NCI-H2107 treated with DMSO at 0.1 percent for 48 hours (cell line): ENCODE results near the gene UBE2D3.

Experiments
- DNase-seq: peaks from one replicate; lab custom pipeline; 2025; ENCODE audit not compliant: unreplicated experiment; lab: John Stamatoyannopoulos, UW

UBE2D3 gene

GRCh38 chr4:102792361-102792936, 34.9 kb downstream of the UBE2D3 start:
- DNase-seq: no peak

DNA sequence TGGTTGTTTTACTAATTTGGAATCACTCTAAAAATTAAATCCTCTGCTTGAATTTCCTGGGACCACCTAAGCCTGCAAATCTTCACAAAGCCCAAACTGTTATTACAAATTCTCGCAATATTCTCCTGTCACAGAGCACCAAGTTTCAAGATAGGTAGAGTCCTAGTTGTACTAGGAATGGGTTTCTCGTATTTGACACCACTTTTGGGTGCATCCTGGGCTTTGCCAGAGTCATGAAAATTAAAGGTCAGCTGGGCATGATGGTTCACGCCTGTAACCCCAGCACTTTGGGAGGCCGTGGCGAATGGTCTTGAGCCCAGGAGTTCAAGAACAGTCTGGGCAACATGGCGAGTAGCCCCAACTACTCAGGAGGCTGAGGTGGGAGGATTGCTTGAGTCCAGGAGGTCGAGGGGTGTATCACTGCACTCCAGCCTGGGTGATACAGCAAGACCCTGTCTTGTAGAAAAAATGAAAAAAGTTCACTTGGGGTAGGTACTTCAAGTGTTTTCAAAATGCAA, 36.0 kb downstream of the UBE2D3 start:
- DNase-seq: no peak

DNA sequence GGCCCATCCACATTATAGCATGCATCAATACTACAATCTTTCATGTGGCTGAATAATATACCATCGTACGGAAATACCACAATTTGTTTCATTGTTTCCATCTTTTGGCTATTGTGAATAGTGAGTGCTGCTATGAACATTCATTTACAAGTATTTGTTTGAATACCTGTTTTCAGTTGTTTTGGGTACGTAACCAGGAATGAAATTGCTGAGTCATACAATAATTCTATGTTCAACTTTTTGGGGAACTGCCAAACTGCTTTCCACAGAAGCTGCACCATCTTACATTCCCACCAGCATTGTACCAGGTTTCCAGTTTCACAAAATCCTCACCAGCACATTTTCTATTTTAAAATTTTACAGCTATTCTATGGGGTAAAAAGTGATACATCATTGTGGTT, 38.0 kb downstream of the UBE2D3 start:
- no peak for DNase-seq

GRCh38 chr4:102787944-102788343, 39.4 kb downstream of the UBE2D3 start:
- no peak for DNase-seq

DNA sequence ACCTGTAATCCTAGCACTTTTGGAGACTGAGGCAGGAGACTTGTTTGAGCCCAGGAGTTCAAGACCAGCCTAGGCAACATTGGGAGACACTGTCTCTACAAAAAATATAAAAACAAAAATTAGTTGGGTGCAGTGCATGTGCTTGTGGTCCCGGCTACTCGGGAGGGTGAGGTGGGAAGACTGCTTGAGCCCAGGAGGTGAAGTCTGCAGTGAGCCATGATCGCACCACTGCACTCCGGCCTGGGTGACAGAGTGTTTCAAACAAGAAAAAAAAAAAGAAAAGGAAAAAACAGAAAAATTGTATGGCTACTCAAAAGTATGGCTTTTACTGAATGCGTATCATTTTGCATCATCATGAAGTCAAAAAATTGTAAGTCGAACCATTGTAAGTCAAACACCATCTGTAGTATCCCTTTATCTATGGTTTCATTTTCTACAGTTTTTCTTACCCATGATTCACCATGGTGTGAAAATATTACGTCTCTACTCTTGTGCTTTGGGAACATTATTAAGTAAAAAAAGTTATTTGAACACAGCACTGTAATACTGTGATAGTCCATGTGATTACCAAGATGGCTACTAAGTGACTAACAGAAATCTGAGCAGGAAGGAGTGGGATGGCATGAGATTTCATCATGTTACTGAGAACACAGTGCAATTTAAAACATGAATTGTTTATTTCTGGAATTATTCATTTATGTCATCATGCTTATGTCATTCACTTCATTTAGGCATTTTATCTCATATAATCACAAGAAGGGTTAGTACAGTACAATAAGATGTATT, 40.1 kb downstream of the UBE2D3 start:
- DNase-seq: no peak

GRCh38 chr4:102786279-102786678, 41.1 kb downstream of the UBE2D3 start:
- no peak for DNase-seq

- no peak for DNase-seq
Measured at GRCh38 chr4:102783006-102783405, 44.3 kb downstream of the UBE2D3 start.

- DNase-seq: no peak
Measured at GRCh38 chr4:102781570-102781969, 45.8 kb downstream of the UBE2D3 start.

- no peak for DNase-seq
Measured at GRCh38 chr4:102780476-102781144, 46.7 kb downstream of the UBE2D3 start.

DNA sequence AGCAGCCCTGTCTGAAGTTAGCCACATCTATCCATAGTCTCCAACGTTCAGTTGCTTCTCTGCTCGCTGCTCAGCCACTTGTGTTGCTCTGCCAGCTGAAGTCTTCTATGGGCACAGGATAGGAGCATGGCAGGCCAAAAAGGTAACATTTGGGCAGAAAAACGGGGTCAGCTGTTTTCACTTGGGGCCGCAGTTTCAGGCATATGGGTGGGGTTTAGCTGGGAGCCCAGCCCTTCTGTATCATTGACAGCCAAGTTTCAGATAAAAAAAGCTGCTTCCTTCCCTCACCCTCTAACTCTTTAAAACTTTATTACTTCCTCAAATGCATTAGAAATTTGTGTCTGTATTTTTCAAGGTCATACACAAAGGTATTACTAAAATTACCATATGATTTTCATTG, 48.1 kb downstream of the UBE2D3 start:
- DNase-seq: no peak

DNA sequence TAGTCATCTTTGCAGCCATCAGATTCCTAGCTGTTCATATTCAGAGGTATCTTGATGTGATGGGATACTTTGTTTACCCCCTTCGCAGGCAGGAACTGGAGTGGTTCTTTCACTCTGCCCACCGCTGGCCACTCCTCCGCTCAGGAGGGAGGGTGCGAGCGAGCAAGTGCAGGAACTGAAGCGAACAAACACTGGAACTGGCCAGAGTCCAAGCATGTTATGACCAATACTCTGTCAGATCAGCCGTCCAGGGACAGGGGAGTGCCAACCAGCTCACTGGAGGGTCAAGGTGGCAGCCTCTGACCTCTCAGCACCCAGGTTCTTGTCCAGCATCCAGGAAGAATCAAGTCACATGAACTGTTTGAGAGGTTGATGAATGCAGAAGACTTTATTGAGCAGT, 48.6 kb downstream of the UBE2D3 start:
- DNase-seq: no peak

GRCh38 chr4:102775805-102776204, 51.5 kb downstream of the UBE2D3 start:
- DNase-seq: no peak

DNA sequence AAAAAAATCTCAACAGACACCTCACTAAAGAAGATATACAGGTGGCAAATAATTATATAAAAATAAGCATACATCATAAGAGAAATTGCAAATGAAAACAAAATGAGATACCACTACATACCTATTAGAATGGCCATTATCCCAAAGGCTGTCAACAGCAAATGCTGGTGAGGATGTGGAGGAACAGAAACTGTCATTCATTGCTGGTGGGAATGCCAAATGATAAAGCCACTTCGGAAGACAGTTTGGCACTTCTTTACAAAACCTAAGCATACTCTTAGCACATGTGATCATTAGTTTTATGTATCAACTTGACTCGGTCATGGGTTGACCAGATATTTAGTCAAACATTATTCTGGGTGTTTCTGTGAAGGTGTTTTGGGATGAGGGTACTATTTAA, 53.1 kb downstream of the UBE2D3 start:
- DNase-seq: no peak

- no peak for DNase-seq
Measured at GRCh38 chr4:102772738-102773340, 54.5 kb downstream of the UBE2D3 start.

GRCh38 chr4:102764901-102765300, 62.5 kb downstream of the UBE2D3 start:
- DNase-seq: no peak

DNA sequence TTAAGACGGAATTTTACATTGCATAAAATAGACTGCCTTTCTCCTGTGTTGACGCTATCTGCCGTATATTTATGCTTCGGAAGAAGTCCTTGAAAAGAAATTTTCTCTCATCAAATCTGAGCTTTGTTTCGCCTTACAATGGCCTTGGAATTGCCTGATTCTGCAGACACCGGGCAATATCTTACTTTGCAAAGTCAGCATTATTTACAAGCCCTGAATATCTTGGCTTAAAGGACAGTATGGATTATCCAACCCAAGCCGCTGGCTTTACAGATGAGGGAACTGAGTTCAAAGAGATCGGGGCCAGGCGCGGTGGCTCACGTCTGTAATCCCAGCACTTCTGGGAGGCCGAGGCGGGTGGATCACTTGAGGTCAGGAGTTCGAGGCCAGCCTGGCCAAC, 65.4 kb downstream of the UBE2D3 start:
- DNase-seq: no peak

- no peak for DNase-seq
Measured at GRCh38 chr4:102761296-102761701, 66.1 kb downstream of the UBE2D3 start.

GRCh38 chr4:102760645-102761295, 66.6 kb downstream of the UBE2D3 start, which contains the start of gene MANBA:
Gene MANBA, minus strand, starts transcription at chr4:102760968. Its CDS starts 74 bp downstream, at chr4:102760894.
- peak; percentile 19 for DNase-seq

GRCh38 chr4:102759831-102760644, 67.3 kb downstream of the UBE2D3 start:
- peak; percentile 12 for DNase-seq
